Rectal smooth muscle tissue (tissue), 1 donor: ENCODE measurements around the gene BORCS5.
"Not testable (repeated sequence)": the region's sequence is repeated elsewhere in the genome, so short reads cannot be mapped to it uniquely, and the experiment has no call there.

Source experiments
- H3K27ac ChIP-seq: one replicate; pipeline ENCODE4 v1.7.0; 2013; ENCODE audit warnings: low read depth, low read length, inconsistent platforms
- H3K27me3 ChIP-seq: one replicate; pipeline ENCODE4 v1.7.0; 2013; ENCODE audit warnings: low read length; ENCODE audit not compliant: control insufficient read depth, insufficient read depth
- H3K36me3 ChIP-seq: one replicate; pipeline ENCODE4 v1.7.0; 2013; ENCODE audit warnings: low read length; ENCODE audit not compliant: control insufficient read depth, insufficient read depth
- H3K4me1 ChIP-seq: one replicate; pipeline ENCODE4 v1.7.0; 2013; ENCODE audit warnings: low read length; ENCODE audit not compliant: control insufficient read depth, insufficient read depth
- H3K4me3 ChIP-seq: one replicate; pipeline ENCODE4 v1.7.0; 2013; ENCODE audit warnings: low read length
- H3K9ac ChIP-seq: one replicate; pipeline ENCODE4 v1.7.0; 2013; ENCODE audit warnings: low read length

The BORCS5 gene

DNA sequence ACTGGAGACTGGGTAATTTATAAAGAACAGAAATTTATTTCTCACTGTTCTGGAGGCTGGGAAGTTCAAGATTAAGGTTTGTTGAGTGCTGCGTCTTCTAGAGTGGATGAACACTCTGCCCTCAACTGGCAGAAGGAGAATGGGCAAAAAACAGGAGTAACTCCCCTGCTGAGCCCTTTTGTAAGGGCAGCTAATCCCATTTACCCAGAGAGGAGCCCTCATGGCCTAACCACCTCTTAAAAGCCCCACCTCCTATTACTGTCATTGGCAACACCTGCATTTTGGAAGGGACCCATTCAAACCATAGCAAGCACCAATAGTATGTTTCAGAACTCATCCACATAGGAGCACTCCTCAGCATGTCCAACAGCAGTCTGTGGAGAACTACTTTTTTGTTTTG is 47.4 kb downstream of the BORCS5 start:
- no peaks in the 10 kb centered on the region for H3K36me3 ChIP-seq
- no peak overlapping the region for H3K4me3 ChIP-seq
- H3K27ac ChIP-seq, result no peak overlapping the region
- no peak overlapping the region for H3K9ac ChIP-seq
- peaks cover 2% of the 10 kb centered on the region for H3K4me1 ChIP-seq
- no peaks in the 10 kb centered on the region for H3K27me3 ChIP-seq

DNA sequence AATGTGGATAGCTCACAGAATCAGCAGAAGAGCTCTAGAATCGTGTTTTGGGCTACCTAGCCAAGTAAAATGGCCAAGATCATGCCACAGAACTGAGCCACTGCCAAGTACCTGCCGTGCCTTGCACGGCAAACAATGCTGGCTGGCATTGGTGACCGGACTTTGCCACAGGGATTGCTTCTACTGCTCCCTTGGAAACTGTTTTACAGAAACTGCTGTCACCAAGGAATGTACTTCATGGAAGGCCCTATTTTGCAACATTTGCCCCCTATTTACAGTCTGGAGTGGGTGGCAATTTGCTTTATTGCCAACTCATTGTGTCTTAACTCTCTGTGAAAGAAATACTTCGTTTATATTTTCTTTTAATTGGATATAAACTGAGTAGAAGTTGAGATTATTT is 49.0 kb downstream of the BORCS5 start:
- no peak overlapping the region for H3K27ac ChIP-seq
- H3K27me3 ChIP-seq, result no peaks in the 10 kb centered on the region
- no peak overlapping the region for H3K4me3 ChIP-seq
- no peak overlapping the region for H3K9ac ChIP-seq
- H3K4me1 ChIP-seq, result peaks cover 2% of the 10 kb centered on the region
- no peaks in the 10 kb centered on the region for H3K36me3 ChIP-seq

DNA sequence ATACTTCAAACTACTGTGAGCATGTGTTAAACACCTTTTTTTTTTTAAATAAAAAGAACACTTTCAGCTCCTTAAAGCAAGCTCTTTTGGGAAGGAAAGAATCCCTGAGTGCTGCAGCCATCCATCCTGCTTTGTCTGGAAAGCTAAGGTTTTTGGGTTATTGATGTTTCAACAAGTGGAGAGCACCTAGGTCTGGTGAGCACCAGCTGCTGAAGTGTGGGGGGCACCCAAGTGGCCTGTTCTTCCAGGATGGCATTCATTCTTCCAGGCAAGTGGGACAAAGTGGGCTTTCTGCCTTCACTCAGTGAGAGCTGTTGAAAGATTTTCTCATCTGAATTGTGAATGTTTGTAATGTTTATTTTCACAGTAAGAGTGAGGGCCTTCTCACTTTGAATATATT is 49.9 kb downstream of the BORCS5 start:
- no peak overlapping the region for H3K9ac ChIP-seq
- peaks cover 2% of the 10 kb centered on the region for H3K4me1 ChIP-seq
- no peak overlapping the region for H3K27ac ChIP-seq
- H3K36me3 ChIP-seq, result no peaks in the 10 kb centered on the region
- H3K27me3 ChIP-seq, result no peaks in the 10 kb centered on the region
- no peak overlapping the region for H3K4me3 ChIP-seq

DNA sequence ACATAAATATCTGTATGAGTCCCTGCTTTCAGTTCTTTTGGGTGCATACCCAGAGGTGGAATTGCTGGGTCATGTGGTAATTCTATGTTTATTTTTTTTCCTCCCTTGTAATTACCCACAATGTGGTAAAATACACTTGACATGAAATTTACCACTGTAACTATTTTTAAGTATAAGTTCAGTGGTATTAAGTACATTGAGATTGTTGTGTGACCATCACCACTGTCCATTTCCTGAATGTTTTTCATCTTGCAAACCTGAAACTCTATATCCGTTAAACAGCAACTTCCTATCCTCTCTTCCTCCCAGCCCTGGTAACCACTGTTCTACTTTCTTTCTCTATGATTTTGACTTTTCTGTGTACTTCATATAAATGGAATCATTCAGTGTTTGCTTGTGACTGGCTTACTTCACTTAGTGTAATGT is 51.4 kb downstream of the BORCS5 start:
- Histone ChIP-seq H3K4me1 (peaks cover 2% of the 10 kb centered on the region), H3K36me3 (no peaks in the 10 kb centered on the region), H3K27ac (no peak overlapping the region), H3K9ac (no peak overlapping the region), H3K27me3 (no peaks in the 10 kb centered on the region), H3K4me3 (no peak overlapping the region)

DNA sequence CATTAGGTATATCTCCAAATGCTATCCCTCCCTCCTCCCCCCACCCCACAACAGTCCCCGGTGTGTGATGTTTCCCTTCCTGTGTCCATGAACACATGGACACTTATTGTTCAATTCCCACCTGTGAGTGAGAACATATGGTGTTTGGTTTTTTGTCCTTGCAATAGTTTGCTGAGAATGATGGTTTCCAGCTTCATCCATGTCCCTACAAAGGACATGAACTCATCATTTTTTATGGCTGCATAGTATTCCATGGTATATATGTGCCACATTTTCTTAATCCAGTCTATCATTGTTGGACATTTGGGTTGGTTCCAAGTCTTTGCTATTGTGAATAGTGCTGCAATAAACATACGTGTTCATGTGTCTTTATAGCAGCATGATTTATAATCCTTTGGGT is 52.5 kb downstream of the BORCS5 start:
- not testable (repeated sequence) for H3K27ac ChIP-seq, H3K9ac ChIP-seq, H3K4me1 ChIP-seq, H3K36me3 ChIP-seq, H3K4me3 ChIP-seq, H3K27me3 ChIP-seq

DNA sequence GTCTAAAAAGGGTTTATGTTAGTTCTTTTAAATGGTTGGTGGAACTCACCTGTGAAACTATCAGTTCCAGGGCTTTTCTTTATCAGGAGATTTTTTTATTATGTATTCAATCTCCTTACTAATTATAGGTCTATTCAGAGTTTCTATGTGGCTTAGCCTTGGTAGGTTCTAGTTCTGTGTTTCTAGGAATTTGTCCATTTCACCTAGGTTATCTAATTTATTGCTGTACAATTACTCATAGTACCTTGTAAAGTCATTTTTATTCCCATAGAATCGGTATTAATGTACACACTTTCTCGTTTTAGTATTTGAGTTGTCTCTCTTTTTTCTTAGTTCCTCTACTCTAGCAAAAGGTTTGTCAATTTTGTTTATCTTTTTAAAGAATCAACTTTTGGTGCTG is 59.0 kb downstream of the BORCS5 start:
- no peak overlapping the region for H3K9ac ChIP-seq
- H3K27me3 ChIP-seq, result no peaks in the 10 kb centered on the region
- no peaks in the 10 kb centered on the region for H3K36me3 ChIP-seq
- no peak overlapping the region for H3K4me3 ChIP-seq
- H3K27ac ChIP-seq, result no peak overlapping the region
- no peaks in the 10 kb centered on the region for H3K4me1 ChIP-seq

DNA sequence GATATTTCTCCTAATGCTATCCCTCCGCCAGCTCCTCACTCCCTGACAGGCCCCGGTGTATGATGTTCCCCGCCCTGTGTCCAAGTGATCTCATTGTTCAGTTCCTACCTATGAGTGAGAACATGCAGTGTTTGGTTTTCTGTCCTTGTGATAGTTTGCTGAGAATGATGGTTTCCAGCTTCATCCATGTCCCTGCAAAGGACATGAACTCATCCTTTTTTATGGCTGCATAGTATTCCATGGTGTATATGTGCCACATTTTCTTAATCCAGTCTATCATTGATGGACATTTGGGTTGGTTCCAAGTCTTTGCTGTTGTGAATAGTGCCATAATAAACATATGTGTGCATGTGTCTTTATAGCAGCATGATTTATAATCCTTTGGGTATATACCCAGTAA is 62.3 kb downstream of the BORCS5 start:
- not testable (repeated sequence) for H3K4me3 ChIP-seq, H3K27ac ChIP-seq, H3K27me3 ChIP-seq, H3K9ac ChIP-seq, H3K4me1 ChIP-seq, H3K36me3 ChIP-seq

DNA sequence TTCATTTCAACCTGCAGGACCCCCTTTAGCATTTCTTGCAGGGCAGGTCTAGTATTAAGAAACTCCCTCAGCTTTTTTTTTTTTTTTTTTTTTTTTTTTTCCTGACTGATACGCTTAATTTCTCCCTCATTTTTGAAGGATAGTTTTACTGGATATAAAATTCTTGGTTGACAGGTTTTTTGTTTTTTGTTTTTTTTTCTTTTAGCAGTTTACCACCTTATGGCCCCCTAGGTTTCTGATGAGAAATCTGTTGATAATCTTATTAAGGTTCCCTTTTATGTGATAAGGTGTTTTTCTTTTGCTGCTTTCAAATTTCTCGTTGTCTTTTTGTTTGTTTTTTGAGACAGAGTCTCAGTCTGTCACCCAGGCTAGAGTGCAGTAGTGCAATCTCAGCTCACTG is 66.5 kb downstream of the BORCS5 start:
- no peaks in the 10 kb centered on the region for H3K27me3 ChIP-seq
- H3K36me3 ChIP-seq, result no peaks in the 10 kb centered on the region
- H3K9ac ChIP-seq, result no peak overlapping the region
- H3K4me3 ChIP-seq, result no peak overlapping the region
- H3K4me1 ChIP-seq, result peaks cover 7% of the 10 kb centered on the region
- no peak overlapping the region for H3K27ac ChIP-seq

DNA sequence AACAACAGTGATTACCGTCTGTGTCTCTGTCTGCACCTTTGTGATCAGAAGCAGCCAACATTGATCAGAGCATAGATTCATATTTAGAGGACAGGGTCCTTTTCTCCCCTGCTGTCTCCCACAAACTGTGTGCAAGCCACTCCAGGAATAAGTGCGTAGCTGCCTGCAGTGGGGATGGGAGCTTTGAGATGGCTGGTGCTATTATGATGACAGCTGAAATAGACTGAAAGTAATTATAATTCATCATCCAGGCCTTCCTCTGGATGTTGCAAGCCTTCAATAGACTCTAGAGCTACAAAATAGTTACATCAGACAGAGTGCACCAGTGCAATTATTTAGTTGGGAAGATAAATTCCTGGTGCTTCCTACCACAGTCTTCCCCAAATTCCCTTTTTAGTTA is 68.1 kb downstream of the BORCS5 start:
- H3K36me3 ChIP-seq, result no peaks in the 10 kb centered on the region
- no peak overlapping the region for H3K9ac ChIP-seq
- no peak overlapping the region for H3K4me3 ChIP-seq
- H3K27ac ChIP-seq, result no peak overlapping the region
- peaks cover 7% of the 10 kb centered on the region for H3K4me1 ChIP-seq
- H3K27me3 ChIP-seq, result no peaks in the 10 kb centered on the region

DNA sequence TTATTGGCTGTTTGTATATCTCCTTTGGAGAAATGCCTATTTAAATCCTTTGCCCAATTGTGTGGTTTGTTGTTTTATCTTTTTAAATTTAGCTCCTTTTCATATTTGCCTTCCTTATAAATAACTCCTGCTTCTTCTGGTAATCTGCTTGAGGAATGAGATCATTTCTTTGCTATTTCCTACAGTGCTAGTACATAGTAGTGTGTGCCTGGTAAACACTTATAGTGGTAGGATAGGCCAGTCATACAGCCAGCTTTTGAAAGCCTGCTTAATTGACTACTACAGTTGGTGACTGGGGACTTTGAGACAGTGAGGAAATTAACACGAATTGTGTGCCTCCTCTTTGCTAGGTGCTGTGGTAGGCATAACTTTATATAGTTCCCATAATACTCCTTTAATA is 68.7 kb downstream of the BORCS5 start:
- Histone ChIP-seq H3K36me3 (no peaks in the 10 kb centered on the region), H3K4me3 (no peak overlapping the region), H3K27ac (no peak overlapping the region), H3K27me3 (no peaks in the 10 kb centered on the region), H3K9ac (no peak overlapping the region), H3K4me1 (peaks cover 7% of the 10 kb centered on the region)

DNA sequence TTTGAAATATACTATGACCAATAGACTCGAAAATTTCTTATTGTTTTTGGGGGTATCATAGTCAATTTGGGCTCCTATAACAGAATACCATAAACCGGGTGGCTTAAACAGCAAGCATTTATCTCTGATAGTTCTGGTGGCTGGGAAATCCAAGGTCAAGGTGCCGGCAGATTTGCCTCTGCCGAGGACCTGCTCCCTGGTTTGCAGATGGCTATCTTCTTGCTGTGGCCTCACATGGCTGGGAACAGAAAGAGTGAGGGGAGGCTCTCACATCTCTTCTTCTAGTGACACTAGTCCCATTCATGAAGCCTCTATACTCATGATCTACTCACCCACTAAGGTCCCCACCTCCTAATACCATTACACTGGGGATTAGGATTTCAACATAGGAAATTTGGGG is 70.7 kb downstream of the BORCS5 start:
- H3K36me3 ChIP-seq, result no peaks in the 10 kb centered on the region
- H3K9ac ChIP-seq, result no peak overlapping the region
- peaks cover 7% of the 10 kb centered on the region for H3K4me1 ChIP-seq
- no peak overlapping the region for H3K27ac ChIP-seq
- no peaks in the 10 kb centered on the region for H3K27me3 ChIP-seq
- H3K4me3 ChIP-seq, result no peak overlapping the region

DNA sequence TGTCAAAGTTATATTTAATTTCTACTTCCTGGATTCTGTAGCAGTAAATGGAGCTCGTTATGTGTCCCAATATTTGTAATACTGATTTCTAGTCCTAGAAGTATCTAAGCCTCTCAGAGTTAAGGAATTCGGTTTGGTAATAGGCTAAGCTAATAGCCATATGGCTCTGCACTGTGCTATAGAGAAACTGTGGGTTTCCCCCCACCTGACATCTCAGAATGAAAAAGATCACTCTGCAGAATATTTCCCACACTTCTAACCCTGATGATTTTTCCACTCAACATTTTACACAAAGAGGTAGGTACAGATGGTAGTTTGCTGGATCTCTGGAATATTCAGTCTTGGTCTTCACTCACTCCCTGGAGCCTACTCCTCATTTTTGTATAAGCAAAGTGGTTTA is 71.2 kb downstream of the BORCS5 start:
- H3K4me3 ChIP-seq, result no peak overlapping the region
- no peak overlapping the region for H3K27ac ChIP-seq
- H3K4me1 ChIP-seq, result peaks cover 10% of the 10 kb centered on the region
- no peaks in the 10 kb centered on the region for H3K36me3 ChIP-seq
- no peak overlapping the region for H3K9ac ChIP-seq
- H3K27me3 ChIP-seq, result no peaks in the 10 kb centered on the region

DNA sequence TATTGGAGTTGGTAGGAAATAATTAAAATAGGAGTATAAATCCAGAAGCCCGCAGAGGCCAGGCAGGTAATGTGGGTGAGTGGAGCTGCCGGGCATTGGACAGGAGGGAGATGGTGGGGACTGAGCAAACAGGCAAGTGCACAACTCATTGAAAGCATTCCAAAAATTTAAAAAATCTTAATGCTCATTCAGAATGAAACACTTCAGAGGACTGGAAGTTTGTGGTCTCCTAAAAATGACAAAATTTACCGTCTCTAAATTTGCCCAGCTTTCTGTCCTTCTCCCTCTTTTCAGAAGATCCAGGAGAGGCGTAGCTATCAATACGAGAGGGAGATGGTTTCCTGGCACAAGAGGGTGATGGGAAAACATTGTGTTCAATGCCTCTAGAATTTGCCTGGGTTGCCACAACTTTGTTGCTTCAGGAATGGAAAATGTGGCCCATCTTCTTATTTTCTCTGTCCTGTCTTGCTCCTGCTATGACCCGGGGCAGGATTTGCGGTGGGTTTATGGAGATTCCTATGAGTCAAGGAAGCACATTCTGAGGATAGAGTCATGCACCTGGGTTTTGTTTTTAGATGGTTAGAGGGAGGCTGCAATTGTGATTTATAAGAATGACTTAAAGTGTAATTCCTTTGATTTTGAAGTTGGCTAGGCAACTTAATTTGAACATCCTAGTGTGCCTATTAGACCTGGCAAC is 72.2 kb downstream of the BORCS5 start:
- H3K36me3 ChIP-seq, result no peaks in the 10 kb centered on the region
- peaks cover 10% of the 10 kb centered on the region for H3K4me1 ChIP-seq
- no peak overlapping the region for H3K27ac ChIP-seq
- H3K4me3 ChIP-seq, result no peak overlapping the region
- H3K27me3 ChIP-seq, result no peaks in the 10 kb centered on the region
- H3K9ac ChIP-seq, result no peak overlapping the region
